OCI-LY7 (cell line): Measurements from ENCODE around the gene IGF1R.

Experiments used
- CTCF ChIP-seq: fragments of 200-600 bp; sonication (generic); conservative IDR thresholded peaks from 2 replicates; pipeline ENCODE4 v1.5.1; 2014; ENCODE audit warnings: mild to moderate bottlenecking, antibody characterized with exemption, low read length, moderate library complexity, mixed read lengths
- EZH2phosphoT487 ChIP-seq: fragments of 200-600 bp; sonication (generic); IDR thresholded peaks from 2 replicates; pipeline ENCODE4 v1.6.1; 2018; ENCODE audit warnings: low read depth, borderline replicate concordance, mild to moderate bottlenecking, mixed run types, antibody characterized with exemption, low read length, moderate library complexity, mixed read lengths

- TF ChIP-seq CTCF (no peak), EZH2phosphoT487 (no peak)
Measured at GRCh38 chr15:98817745-98818144, 169.4 kb downstream of the IGF1R start.
